Spleen (tissue), 11 donors: Measurements from ENCODE around the gene KLK6. TPM values are rescaled to one million over a fixed set of nuclear protein-coding genes. Genes with fewer than 3 reads are reported as not detected.
A peak's percentile ranks its signal among the peaks of the same experiment; 100 is the strongest.
"Not testable (repeated sequence)": the region's sequence is repeated elsewhere in the genome, so short reads cannot be mapped to it uniquely, and the experiment has no call there.

Experiments used
- DNase-seq: peaks from one replicate; pipeline ENCODE4 v3.0.0-alpha.2; 2020
- H3K27ac ChIP-seq, 8 donors: fragments of 200-600 bp; sonication (generic) in 7 of 8; 1 replicate in 4 of 8; 2 replicates in 4 of 8; pipeline versions ENCODE4 v1.5.0 to v1.8.0; 2016 to 2021; ENCODE audit warnings: inconsistent platforms in 4 of 8, mild to moderate bottlenecking in 4 of 8, moderate library complexity in 1 of 8
- H3K27me3 ChIP-seq, 7 donors: fragments of 200-600 bp; sonication (generic) in 6 of 7; replicated peaks in 1 of 7; 1 replicate in 4 of 7; 2 replicates in 3 of 7; pipeline versions ENCODE4 v1.5.0 to v1.8.0; 2016 to 2021; ENCODE audit warnings: inconsistent platforms in 3 of 7, mild to moderate bottlenecking in 1 of 7
- H3K36me3 ChIP-seq, 6 donors: fragments of 200-600 bp; sonication (generic) in 5 of 6; 1 replicate in 4 of 6; 2 replicates in 2 of 6; pipeline versions ENCODE4 v1.5.0 to v1.8.0; 2016 to 2021; ENCODE audit warnings: inconsistent platforms in 2 of 6
- H3K4me1 ChIP-seq, 6 donors: fragments of 200-600 bp; sonication (generic) in 5 of 6; 1 replicate in 3 of 6; 2 replicates in 3 of 6; pipeline versions ENCODE4 v1.5.0 to v1.8.0; 2016 to 2021; ENCODE audit warnings: inconsistent platforms in 3 of 6
- H3K4me3 ChIP-seq, 8 donors: fragments of 200-600 bp; sonication (generic) in 7 of 8; 1 replicate in 4 of 8; 2 replicates in 4 of 8; pipeline versions ENCODE4 v1.5.0 to v1.8.0; 2016 to 2021; ENCODE audit warnings: inconsistent platforms in 4 of 8, mild to moderate bottlenecking in 4 of 8, moderate library complexity in 2 of 8
- H3K9me3 ChIP-seq, 8 donors: fragments of 200-600 bp; sonication (generic) in 7 of 8; 1 replicate in 4 of 8; 2 replicates in 4 of 8; pipeline versions ENCODE4 v1.5.0 to v1.8.0; 2016 to 2021; ENCODE audit warnings: inconsistent platforms in 4 of 8
- POLR2A ChIP-seq, 3 donors: fragments of 450-650 bp; IDR thresholded peaks; one replicate each; pipeline ENCODE4 v1.5.1; 2017; ENCODE audit warnings: antibody characterized with exemption in 3 of 3, mild to moderate bottlenecking in 1 of 3
- POLR2AphosphoS5 ChIP-seq, 3 donors: sonication (generic); formaldehyde crosslinking; IDR thresholded peaks; one replicate each; pipeline ENCODE4 v1.5.1; 2017; ENCODE audit warnings: antibody characterized with exemption in 3 of 3
- WGBS, 5 donors: extraction: QIAGEN DNeasy Blood & Tissue Kit in 3 of 5; methylation state at CpG; one replicate each; pipeline versions ENCODE4 v1.1.5 to v1.1.7; 2013 to 2018; 5-methylcytosine and 5-hydroxymethylcytosine counted together
- intact Hi-C: fragments of 100-400 bp; cut with DNase I; formaldehyde crosslinking; loops from one replicate; pipeline ENCODE4 v1.15.0; 2023; ENCODE audit warnings: low total_unique reads
- polyA plus RNA-seq, 3 donors: library from polyadenylated mRNA; stranded (reverse); fragments of 200-250 nt; gene quantifications; one replicate each; pipeline ENCODE4 v1.2.1, GENCODE V29; 2013
- total RNA-seq, 7 donors: library from RNA; depleted of rRNA in 3 of 7; stranded (reverse); fragments of >200 nt in 3 of 7; fragmentation: NEBNext Ultra II Directional in 4 of 7; extraction: Animal tissue kit (Norgen Biotek cat#: 25700) in 4 of 7; gene quantifications; one replicate each; pipeline versions ENCODE4 v1.1.0 to v1.2.1, GENCODE V29; 2016 to 2021
- TF ChIP-seq, protein P1 (sequence below), 11 experiments: fragments of 200-600 bp in 7 of 11; fragments of 450-650 bp in 4 of 11; sonication (generic) in 4 of 11; IDR thresholded peaks in 8 of 11; conservative IDR thresholded peaks in 3 of 11; 1 replicate in 7 of 11; 2 replicates in 4 of 11; pipeline versions ENCODE4 v1.4.0 to v1.8.0; 2016 to 2021; ENCODE audit warnings: antibody characterized with exemption in 11 of 11, inconsistent platforms in 4 of 11, mild to moderate bottlenecking in 1 of 11
- donor health status: healthy with polysubstance abuse.
- donor health status: DM: no; HTN: no; CAD: no; lungs with moderate emphysema.
- donor health status: DM: no; HTN: no; CAD: no.
- donor health status: Bipolar disorder and iron deficiency.
- donor health status: healthy.
- donor health status: DM: no; HTN: no; CAD: no.
- donor health status: DM: yes; HTN: yes; CAD: no.

KLK6 gene
- total and polyA plus RNA-seq, 10 donors = 0.43 to 9.5 (median 2.8) TPM; not detected in 1

DNA sequence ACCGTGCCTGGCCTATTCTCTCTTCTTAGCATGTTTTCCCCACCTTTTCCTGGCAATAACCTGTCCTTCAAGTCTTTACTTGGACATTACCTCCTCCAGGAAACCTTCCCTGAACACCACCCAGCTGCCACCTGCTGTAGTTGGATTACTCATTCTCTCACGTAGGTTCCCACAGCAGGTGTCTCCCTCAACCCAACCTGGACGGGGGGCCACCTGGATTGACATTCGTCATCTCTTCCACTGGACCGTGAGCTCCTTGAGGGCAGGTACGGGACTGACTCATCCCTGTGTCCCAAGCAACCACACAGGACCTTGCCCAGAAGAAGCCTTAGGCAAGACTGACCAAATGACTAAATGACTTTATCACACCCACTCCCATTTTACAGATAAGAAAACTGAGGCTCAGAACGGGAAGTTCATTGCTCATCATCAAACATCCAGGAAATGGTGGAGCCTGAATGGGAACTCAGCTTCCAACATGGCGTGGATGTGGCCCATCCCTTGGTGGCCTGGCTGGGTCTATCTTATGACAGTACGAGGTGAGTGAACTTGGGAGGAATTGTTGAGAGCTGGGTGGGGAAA, 3.5 kb upstream of the KLK6 start:
- peaks cover 0 to 3% (median 0%) of the 10 kb centered on the region in 6 donors for H3K4me1 ChIP-seq
- no peak for DNase-seq
- H3K4me3 ChIP-seq = no peak overlapping the region
- H3K27me3 ChIP-seq = peaks cover 0 to 69% (median 0%) of the 10 kb centered on the region in 7 donors
- 69 to 87% (median 80%) methylated on average over 9 of the region's 9 CpGs for WGBS, 5 donors
- no peaks in the 10 kb centered on the region for H3K9me3 ChIP-seq
- no peaks in the 10 kb centered on the region for H3K36me3 ChIP-seq
- TF ChIP-seq POLR2A (IDR thresholded peaks at IDR 0.05) (no peak), POLR2AphosphoS5 (IDR thresholded peaks at IDR 0.05) (no peak)
- TF ChIP-seq, protein P1, sequence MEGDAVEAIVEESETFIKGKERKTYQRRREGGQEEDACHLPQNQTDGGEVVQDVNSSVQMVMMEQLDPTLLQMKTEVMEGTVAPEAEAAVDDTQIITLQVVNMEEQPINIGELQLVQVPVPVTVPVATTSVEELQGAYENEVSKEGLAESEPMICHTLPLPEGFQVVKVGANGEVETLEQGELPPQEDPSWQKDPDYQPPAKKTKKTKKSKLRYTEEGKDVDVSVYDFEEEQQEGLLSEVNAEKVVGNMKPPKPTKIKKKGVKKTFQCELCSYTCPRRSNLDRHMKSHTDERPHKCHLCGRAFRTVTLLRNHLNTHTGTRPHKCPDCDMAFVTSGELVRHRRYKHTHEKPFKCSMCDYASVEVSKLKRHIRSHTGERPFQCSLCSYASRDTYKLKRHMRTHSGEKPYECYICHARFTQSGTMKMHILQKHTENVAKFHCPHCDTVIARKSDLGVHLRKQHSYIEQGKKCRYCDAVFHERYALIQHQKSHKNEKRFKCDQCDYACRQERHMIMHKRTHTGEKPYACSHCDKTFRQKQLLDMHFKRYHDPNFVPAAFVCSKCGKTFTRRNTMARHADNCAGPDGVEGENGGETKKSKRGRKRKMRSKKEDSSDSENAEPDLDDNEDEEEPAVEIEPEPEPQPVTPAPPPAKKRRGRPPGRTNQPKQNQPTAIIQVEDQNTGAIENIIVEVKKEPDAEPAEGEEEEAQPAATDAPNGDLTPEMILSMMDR (IDR thresholded peaks at IDR 0.05 in 8 of 11, conservative IDR thresholded peaks at IDR 0.05 in 3 of 11) = no peak
- H3K27ac ChIP-seq = no peak overlapping the region
- intact Hi-C loops = no loop called here

DNA sequence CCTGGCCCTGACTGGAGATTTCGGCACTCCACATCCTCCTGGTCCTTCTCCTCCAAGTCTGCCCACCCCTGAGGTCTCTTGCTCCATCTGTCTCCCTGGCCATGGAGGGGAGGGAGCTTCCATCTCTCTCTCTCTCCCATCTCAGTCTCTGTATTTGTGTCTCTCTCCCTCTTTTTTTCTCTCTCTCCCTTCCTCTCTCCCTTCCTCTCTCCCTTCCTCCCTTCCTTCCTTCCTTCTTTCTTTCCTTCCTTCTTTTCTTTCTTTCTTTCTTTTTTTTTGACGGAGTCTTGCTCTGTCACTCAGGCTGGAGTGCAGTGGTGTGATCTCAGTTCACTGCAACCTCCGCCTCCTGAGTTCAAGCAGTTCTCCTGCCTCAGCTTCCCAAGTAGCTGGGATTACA, 419 bp upstream of the KLK6 start:
- 71 to 83% (median 74%) methylated on average over 3 of the region's 3 CpGs for WGBS, 5 donors
- H3K4me1 ChIP-seq, intact Hi-C loops, H3K36me3 ChIP-seq, DNase-seq, H3K4me3 ChIP-seq, H3K27ac ChIP-seq, H3K9me3 ChIP-seq: not testable (repeated sequence)
- H3K27me3 ChIP-seq = peaks cover 0 to 81% (median 0%) of the 10 kb centered on the region in 7 donors

DNA sequence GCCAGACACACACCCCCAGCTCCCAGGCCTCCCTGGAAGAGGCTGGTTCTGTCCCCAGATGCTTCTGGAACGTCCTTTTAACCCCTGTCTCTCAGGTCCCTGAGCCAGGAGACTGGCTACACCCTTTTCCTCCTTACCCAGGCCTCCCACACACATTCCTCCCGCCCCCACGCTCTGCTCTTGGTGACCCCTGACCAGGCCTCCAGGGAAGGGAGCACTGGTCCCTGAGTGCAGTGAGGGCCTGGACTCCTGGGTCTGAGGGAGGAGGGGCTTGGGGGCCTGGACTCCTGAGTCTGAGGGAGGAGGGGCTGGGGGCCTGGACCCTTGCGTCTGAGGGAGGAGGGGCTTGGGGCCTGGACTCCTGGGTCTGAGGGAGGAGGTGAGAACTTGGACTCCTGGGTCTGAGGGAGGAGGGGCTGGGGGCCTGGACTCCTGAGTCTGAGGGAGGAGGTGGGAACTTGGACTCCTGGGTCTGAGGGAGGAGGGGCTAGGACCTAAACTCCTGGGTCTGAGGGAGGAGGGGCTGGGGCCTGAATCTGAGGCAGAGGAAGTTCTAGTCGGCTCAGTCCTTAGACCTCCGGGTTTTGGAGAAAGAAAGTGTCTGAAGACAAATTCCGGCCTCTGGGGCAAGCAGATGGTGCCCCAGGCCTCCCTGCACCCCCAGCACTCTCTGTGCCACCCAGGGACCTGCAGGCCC, 527 bp downstream of the KLK6 start:
- DNase-seq = no peak
- 42 to 47% (median 44%) methylated on average over 7 of the region's 7 CpGs for WGBS, 5 donors
- Histone ChIP-seq H3K27me3 (peaks cover 0 to 84% (median 0%) of the 10 kb centered on the region in 7 donors), H3K9me3 (no peaks in the 10 kb centered on the region), H3K4me1 (peaks cover 0 to 3% (median 0%) of the 10 kb centered on the region in 6 donors), H3K36me3 (no peaks in the 10 kb centered on the region), H3K27ac (peak overlapping the region in 2 of 8 donors; percentile 5 to 30), H3K4me3 (no peak overlapping the region)
- TF ChIP-seq POLR2AphosphoS5 (IDR thresholded peaks at IDR 0.05) (peak in 2 of 3 donors; percentile 28 to 48), POLR2A (IDR thresholded peaks at IDR 0.05) (no peak)
- intact Hi-C loops = no loop called here

DNA sequence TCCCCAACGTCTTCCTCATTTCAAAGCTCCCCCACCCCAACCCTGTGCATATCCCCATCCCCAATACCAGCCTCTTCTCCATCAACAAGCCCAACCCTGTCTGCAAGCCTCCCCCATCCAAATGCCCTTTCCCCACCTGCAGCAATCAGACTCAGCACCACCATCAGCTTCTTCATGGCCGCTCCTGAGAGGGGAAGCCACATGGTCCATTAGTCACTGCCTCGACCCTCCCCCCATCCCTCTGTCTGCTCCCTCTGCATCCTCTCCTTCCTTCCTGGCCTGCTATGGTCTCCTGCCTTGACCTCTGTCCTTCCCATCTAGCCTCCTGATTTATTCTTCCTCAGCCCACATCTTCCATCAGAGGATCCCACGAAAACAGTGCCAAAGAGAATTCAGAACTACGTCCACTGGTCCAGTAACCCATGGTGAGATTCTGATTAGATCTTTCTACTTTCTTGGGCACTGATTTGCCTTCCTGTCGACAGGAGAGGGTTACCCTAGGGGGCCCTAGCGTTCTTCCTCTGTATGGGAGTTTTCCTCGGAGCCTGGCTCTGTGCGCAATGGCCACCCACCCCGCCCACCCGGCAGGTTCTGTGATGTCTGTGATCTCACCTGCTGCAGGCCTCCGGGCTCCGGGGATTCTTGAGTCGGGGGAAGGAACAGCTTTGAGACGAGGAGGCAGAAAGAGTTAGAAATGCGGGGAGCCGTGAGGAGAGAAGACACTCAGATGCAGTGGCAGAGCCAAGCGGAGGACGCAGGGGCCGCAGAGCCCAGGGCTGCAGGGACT, 1.3 kb downstream of the KLK6 start:
- peak overlapping the region in 2 of 8 donors; percentile 9 to 19 for H3K4me3 ChIP-seq
- no peak for DNase-seq
- peaks cover 0 to 87% (median 0%) of the 10 kb centered on the region in 7 donors for H3K27me3 ChIP-seq
- TF ChIP-seq POLR2A (IDR thresholded peaks at IDR 0.05) (no peak), POLR2AphosphoS5 (IDR thresholded peaks at IDR 0.05) (no peak)
- TF ChIP-seq, protein P1 (IDR thresholded peaks at IDR 0.05 in 8 of 11, conservative IDR thresholded peaks at IDR 0.05 in 3 of 11) = no peak
- intact Hi-C loops = no loop called here
- peaks cover 0 to 3% (median 0%) of the 10 kb centered on the region in 6 donors for H3K4me1 ChIP-seq
- no peaks in the 10 kb centered on the region for H3K36me3 ChIP-seq
- peaks cover 0 to 2% (median 0%) of the 10 kb centered on the region in 8 donors for H3K9me3 ChIP-seq
- 30 to 38% (median 36%) methylated on average over 20 of the region's 20 CpGs for whole genome bisulfite sequencing, 5 donors
- peak overlapping the region in 1 of 8 donors; percentile 30 for H3K27ac ChIP-seq
